Fibroblast of skin of right quadriceps (primary cell): Measurements from ENCODE around the gene HOXA7.

Experiments used
- DNase-seq: peaks from one replicate; pipeline ENCODE4 v3.0.0-alpha.2; 2013

Gene HOXA7

DNA sequence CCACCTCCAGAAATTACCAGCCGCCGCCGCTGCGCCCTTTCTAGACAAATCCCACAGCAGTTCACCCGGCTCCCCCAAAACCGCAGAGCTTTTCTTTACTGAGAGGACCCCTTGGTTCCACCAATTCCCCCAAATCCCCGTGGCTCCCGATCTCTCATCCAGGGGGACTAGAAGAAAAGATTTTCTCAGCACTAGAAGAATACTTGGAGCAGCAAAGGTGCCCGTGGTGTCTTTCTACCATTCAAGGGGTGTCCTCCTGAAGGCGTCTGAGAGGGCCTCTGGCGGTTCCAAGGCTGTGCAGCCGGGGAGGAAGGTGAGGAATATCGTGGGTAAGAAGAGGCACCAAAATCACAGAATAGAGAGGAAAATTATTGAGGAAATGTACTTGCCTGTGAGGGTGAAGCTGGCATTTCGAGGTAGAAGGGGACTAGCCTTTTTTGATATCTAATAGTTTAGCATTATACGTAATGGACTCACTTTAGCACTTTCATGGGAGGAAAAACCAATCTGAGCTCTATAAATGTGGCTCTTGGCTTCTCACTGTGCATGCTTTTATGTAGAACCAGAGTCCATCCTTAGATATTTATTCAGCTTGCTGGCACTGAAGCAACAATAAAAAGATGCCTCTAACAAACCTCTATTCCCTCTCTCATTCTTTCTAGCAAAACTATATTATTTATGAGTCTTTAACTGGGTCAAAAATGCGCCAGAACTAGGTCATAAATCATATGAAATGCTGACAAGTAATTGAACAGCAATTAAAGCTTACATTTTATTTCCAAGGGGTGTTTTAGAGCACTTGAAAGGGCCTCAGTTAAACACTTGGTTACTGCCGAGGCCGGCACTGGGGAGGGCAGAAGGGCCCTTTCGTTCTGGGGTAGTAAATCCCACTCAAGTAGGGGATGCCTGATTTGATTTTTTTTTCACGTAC lies 40.2 kb downstream of the HOXA7 start:
- DNase-seq: no peak

DNA sequence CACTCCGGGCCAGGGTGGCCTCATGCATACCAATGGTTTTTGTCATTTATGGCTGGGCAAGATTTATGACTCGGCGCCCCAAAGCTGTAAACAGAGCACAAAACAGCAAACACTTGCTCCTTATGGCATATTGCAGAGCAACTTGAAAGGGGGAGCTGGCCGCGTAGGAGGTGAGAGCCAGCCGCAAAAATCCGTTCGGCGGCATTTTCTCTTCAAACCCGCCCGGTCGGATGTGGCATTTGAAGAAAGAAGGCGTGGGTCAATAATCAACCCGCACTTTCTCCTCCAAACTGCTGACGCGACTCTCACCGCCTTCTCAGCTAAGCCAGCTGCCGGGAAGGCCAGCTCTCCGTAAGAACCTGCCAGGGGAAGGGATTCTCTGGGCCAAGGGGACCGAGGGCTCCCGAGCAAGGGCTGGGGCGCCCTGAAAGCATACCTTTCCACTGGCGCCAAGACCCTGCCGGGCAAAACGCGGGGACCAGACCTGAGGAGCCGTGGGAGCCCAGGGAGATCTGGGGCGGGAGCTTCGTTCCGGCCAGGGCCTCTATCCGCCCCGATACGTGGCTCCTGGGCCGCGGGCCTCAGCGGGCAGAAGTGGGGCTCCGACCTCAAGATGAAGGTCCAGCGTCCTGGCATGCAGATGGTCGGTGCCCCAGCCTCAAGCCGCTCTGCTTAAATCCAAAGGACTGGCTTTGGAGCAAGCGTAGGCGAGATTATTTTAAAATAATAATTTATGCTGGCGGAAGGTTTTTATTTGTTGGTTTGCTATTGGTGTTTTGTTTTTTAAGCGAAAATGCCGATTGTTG lies 41.1 kb downstream of the HOXA7 start:
- no peak for DNase-seq

GRCh38 chr7:27114881-27115220 lies 41.6 kb downstream of the HOXA7 start:
- DNase-seq: no peak

- no peak for DNase-seq
Observed at GRCh38 chr7:27113991-27114769, 42.3 kb downstream of the HOXA7 start.

GRCh38 chr7:27112955-27113949 lies 43.2 kb downstream of the HOXA7 start:
- DNase-seq: peak; percentile 81

DNA sequence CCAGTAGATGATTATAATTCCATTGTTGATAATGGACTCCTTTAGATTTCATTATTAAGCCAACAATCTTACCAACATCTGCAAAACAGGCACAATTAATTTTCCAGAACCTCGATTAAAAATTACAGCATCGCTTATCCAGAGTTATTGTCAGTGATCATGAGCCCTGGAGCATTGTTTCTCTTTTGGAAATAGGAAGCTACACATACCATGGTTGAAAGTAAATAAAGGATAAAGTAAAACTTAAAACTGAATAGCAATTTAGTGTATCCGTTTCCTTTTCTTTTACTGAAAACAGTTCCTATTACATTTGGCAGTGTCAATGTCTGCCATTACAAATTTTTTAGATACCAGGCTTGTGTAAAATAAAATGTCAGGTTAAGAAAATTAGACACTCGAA lies 44.1 kb downstream of the HOXA7 start:
- DNase-seq: no peak

DNA sequence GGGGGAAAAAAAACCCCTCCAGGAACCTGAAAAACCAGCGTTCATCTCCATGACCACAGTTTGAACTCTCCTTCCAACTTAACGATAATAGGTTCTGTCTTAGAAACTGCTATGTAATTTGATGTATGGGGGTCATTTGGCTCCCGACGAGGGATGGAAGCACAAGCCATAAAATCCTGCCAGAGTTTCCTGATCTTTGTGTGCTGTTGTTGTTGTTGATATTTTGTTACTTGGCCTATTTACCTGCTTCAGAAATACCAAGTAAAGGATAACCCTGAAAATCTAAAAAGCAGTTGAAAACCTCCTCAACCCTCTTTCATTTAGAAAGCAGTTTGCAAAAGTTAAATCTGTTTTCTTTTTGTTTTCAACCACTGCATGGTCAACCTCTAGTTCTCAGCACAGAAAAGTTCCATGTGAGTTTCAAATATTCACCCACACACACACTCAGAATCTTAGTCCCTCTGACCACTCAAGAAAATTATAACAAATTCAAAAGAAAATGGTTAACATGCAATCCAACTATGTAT lies 44.7 kb downstream of the HOXA7 start:
- DNase-seq: no peak

DNA sequence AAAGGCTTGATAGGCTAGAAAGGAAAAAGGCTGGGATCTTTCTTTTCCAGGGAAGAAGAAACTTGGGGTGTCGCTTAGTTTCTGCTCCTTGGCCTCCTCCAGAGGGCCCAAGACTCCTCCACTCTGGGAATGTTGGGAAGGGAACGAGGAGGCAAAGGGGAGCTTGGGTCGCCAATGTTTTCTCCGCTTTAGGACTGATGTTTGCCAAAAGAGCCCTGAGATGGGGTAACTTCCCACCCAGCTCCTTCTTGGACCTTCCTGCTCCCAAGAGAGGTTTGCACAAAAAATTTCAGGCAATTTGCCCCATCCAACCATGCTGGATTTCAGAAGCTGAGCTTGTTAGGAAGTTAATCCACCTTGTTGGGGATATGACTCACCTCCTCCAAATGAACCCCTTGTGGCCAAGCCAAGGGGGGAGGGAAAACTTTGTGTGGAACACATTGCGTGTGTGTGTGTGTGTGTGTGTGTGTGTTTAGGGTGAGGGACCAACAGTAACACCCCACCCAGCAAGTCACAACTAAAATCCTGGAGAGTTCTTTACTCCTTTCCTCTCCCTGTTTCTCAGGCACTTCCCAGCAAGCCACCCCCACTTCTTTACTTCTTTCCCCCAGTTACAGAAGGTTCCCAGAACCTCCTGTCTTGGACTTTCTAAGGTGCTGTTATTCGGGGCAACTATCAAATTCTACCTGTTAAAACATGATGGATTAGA lies 45.3 kb downstream of the HOXA7 start:
- DNase-seq: peak; percentile 76

- DNase-seq: peak; percentile 67
Observed at GRCh38 chr7:27110186-27111031, 46.1 kb downstream of the HOXA7 start.

GRCh38 chr7:27109466-27110185 lies 46.8 kb downstream of the HOXA7 start:
- DNase-seq: peak; percentile 20

DNA sequence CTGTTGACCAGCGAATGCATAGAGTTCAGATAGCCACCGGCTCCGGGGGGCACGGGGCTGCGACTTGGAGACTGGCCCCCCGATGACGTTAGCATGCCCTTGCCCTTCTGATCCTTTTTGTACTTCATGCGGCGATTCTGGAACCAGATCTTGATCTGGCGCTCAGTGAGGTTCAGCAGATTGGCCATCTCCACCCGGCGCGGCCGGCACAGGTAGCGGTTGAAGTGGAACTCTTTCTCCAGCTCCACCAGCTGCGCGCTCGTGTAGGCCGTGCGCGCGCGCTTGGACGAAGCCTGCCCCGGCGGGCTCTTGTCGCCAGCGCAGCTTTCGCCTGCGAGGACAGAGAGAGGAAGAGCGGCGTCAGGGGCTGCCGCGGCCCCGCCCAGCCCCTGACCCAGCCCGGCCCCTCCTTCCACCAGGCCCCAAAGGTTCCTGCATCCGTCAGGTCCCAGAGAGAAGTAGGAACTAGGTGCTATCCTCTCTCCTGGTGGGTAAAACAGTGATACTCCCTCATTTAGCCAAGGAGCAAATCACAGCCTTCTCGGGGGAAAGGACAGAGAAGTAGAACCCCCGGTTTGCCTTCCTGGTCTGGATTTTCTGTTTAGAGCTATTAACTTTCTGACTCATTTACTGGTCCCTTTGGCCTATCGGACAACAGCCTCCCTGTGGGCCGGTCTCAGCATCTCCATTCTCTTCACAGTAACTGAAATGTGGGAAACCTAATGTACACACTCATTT lies 47.9 kb downstream of the HOXA7 start:
- no peak for DNase-seq

DNA sequence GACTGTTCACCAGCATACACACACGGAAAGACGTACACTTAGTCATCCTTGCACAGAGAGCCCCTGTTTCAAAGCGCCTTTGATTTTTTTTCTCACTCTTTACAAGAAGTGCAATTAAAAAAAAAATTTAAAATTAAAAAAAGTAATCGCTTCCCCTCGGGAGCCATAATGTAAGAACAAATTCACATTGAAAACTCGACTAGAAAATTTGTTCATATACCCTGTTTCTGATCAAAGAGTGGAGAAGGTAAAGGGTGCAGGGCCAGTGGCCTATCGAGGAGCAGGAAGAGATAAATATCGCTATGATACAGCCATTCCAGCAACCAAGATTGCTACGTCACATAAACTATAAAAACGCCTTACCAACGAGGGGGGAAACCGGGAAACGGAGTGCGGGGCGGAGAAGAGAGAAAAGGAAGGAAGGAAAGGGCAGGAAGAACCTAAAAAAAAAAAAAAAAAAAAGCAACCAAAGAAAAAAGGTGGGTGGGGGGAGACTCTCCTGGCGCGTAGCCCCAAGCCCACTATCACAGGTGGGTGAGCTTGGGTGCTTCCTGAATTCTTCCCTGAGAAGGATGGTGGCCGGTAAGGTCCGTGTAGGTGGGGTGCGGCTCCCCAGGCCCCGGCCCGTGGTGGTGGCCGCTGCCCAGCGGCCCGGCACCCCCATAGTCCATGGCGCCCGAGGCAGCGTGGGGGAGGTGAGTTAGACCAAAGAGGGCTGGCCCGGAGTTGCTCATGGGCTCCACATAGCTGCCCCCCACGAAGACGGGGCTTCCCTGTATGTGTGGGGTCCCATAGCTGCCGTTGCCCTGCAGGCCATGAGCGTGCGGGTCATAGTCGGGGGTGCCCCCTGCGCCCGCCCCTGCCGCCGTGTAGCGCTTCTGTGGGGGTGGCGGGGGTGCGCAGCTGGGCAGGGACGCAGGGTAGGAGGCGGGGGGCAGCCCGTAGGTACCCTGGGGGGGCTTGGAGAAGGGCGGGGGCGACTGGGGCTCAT lies 48.8 kb downstream of the HOXA7 start:
- no peak for DNase-seq

GRCh38 chr7:27106901-27107240 lies 49.6 kb downstream of the HOXA7 start:
- DNase-seq: no peak

DNA sequence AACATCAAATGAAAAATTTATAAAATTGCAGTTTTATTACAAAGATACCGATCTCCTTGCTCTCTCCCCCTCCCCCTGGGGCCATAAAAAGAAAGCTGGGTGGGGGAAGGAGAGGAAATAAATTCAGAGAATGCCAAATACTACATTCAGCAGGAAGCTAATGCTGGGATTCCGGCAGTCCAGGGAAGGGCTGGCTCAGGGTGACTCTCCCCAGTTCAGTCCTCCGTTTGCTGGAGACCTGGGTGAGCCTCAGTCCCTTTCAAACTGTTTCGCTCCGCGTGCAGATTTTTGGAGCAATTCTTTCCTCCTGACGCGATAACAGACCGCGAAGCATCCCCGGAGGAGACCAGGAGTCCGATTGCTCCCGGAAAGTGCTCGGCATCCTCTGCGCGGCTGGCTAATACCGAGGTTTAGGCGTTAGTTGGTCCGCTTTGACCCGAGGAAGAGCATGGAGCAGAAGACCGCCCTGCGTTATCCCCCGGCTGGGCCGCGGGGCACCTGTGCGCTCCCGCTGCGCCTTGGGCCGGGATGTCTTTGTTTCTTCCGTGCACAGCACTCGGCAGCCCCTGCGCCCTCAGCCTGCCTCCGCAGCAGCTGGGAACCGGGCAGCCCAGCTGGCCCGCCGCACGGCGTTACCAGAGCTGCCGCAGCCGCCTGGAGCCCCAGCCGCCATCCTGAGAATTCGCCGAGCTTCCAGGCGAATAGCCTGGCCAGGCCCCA lies 50.1 kb downstream of the HOXA7 start:
- no peak for DNase-seq

DNA sequence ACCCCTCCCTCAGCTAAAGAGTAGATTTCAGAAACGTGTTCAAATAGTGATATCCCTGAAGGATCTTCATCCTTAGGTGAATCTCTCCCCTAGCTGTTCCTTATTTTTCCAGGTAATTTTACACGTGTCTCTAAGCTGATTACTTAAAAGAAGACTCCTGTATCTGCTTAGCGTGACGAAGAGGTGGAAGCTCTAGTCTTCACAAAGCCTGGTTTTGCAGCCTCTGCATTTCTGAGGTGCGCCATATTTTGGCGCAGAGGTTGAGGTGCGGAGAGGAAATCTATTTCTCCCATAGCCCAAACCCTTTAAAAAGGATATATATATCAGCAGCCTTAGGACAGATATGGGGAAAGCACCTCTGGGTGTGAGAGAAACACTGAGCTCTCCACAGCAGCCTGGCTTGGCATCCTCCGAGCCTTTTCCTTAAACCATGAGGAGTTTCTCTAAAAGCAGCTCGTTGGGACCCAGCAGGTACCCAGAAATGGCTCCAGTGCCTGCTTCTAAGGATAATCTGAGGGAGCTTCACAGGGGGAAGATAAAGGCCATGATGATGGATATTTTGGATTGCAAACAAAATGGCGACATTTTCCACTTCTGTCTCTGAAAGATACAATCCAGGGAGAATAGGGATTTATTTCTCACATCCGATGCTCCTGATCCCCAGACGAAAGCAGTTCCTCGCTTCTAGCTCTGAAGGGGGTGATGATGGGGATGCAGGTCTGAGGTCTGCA lies 51.0 kb downstream of the HOXA7 start:
- DNase-seq: no peak
